ENCODE data around the gene TTC17. TPM values are rescaled to one million over a fixed set of nuclear protein-coding genes. Genes with fewer than 3 reads are reported as not detected.

TTC17 gene
- total and polyA plus RNA-seq, 9 of the 15 experiments (the other 6 are each of a cell fraction or from before 2014, with no cell fraction given) = 19.7 to 99.1 (median 53.3) TPM

GRCh38 chr11:43397251-43397650 is 38.5 kb downstream of the TTC17 start:
- Histone ChIP-seq H3K9me3 (replicated peaks; ENCODE audit: control insufficient read depth, insufficient read depth, low read depth, low read length) (no peaks in the 10 kb centered on the region), H4K20me1 (replicated peaks; ENCODE audit: control insufficient read depth, insufficient read depth, low read length) (no peaks in the 10 kb centered on the region), H3K4me1 (replicated peaks in 1 of 2; ENCODE audit: control insufficient read depth in 2 of 2, insufficient read depth in 2 of 2, low read length in 2 of 2) (peaks cover 0 to 13% of the 10 kb centered on the region in 2 experiments; a peak in 3 of 5 replicates), H3K79me2 (ENCODE audit: control insufficient read depth, insufficient read depth, low read length) (no peaks in the 10 kb centered on the region), H3K4me3 (no peak overlapping the region), H3K9me1 (ENCODE audit: control insufficient read depth, insufficient read depth, low read length) (no peaks in the 10 kb centered on the region), H3K4me2 (ENCODE audit: insufficient read depth, low read length) (no peak overlapping the region), H3K27ac (ENCODE audit: extremely low read depth, low read depth, low read length) (no peak overlapping the region), H3K36me3 (ENCODE audit: control insufficient read depth, insufficient read depth, low read length) (peaks cover 90% of the 10 kb centered on the region), H3K27me3 (ENCODE audit: control insufficient read depth in 2 of 2, insufficient read depth in 2 of 2, low read length in 2 of 2) (no peaks in the 10 kb centered on the region), H2AFZ (ENCODE audit: low read depth, low read length) (no peak overlapping the region), H3K9ac (ENCODE audit: insufficient read depth in 1 of 2, low read depth in 2 of 2, low read length in 2 of 2) (no peak overlapping the region)
- ATAC-seq = no peak
- 84% methylated on average over 3 of the region's 3 CpGs for WGBS (ENCODE audit: insufficient coverage, low coverage, missing lambda C conversion rate)
- ChIA-PET CTCF (ENCODE audit: low intra/inter-chr PET ratio) (interaction anchor here (0.7 kb wide), 1 partner anchor 12 kb away, joined by 3 read pairs; no protein-coding TSS in a partner anchor), POLR2A (no interaction called here)
- intact Hi-C loops (cut with micrococcal nuclease) = no loop called here
- no peak for TF ChIP-seq ZNF507 (tag; conservative IDR thresholded peaks at IDR 0.05)
- no peak for TF ChIP-seq NR1H2 (CRISPR knock-in tag; IDR thresholded peaks at IDR 0.05)
- TF ChIP-seq BMI1 (IDR thresholded peaks at IDR 0.05; ENCODE audit: low read length) = no peak
- no peak for TF ChIP-seq ZNF197 (CRISPR knock-in tag; IDR thresholded peaks at IDR 0.05; ENCODE audit: low read depth)
- TF ChIP-seq VEZF1 (CRISPR knock-in tag; IDR thresholded peaks at IDR 0.05) = no peak
- TF ChIP-seq MEF2D (tag; conservative IDR thresholded peaks at IDR 0.05; ENCODE audit: low read depth) = no peak
- no peak for TF ChIP-seq ZBTB33 (CRISPR knock-in tag; IDR thresholded peaks at IDR 0.05)
- TF ChIP-seq E2F6 (IDR thresholded peaks at IDR 0.05; ENCODE audit: borderline replicate concordance in 1 of 2, extremely low read depth in 1 of 2, insufficient read depth in 1 of 2, insufficient read length in 1 of 2, low read depth in 1 of 2, low read length in 1 of 2, poor library complexity in 1 of 2, severe bottlenecking in 1 of 2) = no peak
- no peak for DNase-seq (ENCODE audit: extremely low read depth in 1 of 4, low spot score in 3 of 4)
- in situ Hi-C loops (cut with MboI) = no loop called here
- FAIRE-seq = no peak
- no TSS peak for BruUV-seq (replicated peaks)

All from K562 (cell line).